Cardiac fibroblast (primary cell): ENCODE data around the gene C6orf163.
A peak's percentile ranks its signal among the peaks of the same experiment; 100 is the strongest.

Experiments used
- DNase-seq, 2 donors: peaks; one replicate each; pipeline versions ENCODE4 v3.0.0 to v3.0.0-alpha.2; 2010; ENCODE audit warnings: low read depth in 2 of 2
- H3K4me3 ChIP-seq, 2 donors: replicated peaks in 1 of 2; 1 replicate in 1 of 2; 2 replicates in 1 of 2; pipeline ENCODE4 v1.5.1; 2011; ENCODE audit warnings: low read depth in 2 of 2, low read length in 2 of 2, mild to moderate bottlenecking in 2 of 2, moderate library complexity in 1 of 2
- TF ChIP-seq, protein P1 (sequence below): IDR thresholded peaks from one replicate; pipeline ENCODE4 v1.5.1; 2011; ENCODE audit warnings: low read depth, mild to moderate bottlenecking, low read length, inconsistent platforms

The C6orf163 gene

DNA sequence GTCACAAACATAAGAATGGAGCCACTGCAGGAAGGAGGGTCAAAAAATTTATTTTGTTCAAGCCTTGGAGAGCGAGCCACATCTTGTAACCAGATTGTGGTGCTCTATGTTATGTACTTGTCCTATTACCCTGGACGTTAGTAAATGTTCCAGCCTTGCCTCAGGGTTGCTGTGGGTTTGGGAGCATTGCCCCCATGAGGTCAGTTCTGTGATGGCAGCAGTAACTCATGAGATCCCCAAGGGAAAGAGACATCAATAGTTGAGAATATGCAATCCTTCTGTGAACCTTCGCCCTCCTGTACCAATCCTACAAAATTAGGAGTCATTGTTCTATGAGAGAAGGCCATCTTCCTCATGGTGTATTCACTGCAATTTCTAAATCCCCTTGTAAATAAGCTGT, 46.7 kb downstream of the C6orf163 start:
- TF ChIP-seq, protein P1, sequence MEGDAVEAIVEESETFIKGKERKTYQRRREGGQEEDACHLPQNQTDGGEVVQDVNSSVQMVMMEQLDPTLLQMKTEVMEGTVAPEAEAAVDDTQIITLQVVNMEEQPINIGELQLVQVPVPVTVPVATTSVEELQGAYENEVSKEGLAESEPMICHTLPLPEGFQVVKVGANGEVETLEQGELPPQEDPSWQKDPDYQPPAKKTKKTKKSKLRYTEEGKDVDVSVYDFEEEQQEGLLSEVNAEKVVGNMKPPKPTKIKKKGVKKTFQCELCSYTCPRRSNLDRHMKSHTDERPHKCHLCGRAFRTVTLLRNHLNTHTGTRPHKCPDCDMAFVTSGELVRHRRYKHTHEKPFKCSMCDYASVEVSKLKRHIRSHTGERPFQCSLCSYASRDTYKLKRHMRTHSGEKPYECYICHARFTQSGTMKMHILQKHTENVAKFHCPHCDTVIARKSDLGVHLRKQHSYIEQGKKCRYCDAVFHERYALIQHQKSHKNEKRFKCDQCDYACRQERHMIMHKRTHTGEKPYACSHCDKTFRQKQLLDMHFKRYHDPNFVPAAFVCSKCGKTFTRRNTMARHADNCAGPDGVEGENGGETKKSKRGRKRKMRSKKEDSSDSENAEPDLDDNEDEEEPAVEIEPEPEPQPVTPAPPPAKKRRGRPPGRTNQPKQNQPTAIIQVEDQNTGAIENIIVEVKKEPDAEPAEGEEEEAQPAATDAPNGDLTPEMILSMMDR = peak; percentile 47
- peak; percentile 44 to 48 for DNase-seq
- H3K4me3 ChIP-seq = no peak overlapping the region

DNA sequence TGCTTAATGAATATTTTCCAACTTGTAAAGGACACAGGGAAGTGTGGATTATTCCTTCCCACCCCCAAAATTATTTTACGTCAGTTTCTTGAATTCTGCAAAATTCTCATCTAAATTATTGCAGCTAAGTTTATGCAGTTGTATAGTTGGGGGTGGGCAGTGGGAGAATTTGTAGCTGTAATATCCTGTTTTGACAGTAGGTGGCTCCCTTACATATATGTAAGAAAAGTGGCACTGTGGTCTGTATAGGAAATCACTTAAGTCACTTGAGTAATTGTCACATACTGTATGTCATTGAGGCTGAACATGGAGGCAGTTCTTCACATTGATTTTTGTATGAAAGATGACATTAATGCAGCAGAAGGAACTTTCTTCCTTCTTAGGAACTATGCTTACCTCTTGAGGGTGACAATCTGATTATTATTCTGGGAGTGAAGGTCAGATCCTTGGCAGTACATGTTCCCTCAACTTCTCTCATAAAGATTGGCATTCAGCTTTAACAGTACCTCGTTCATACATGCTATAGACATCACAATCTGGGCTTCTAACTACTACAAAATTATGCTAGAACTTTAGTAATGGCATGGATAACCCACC, 48.5 kb downstream of the C6orf163 start:
- no peak overlapping the region for H3K4me3 ChIP-seq
- TF ChIP-seq, protein P1 = peak; percentile 62
- DNase-seq = peak; percentile 81 to 82

DNA sequence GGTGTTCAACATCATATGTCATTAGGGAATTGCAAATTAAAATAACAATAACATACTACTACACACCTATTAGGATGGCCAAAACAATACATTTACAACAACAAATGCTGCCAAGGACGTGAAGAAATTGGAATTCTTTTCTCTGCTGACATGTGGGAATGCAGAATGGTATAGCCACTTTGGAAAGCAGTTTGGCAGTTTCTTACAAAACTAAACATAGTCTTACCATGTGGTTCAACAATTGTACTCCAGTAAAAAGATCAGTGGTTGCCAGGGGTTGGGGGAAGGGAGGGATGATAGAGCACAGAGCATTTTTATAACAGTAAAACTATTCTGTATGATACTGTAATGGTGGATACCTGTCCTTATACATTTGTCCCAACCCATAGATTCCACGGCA, 50.8 kb downstream of the C6orf163 start:
- H3K4me3 ChIP-seq = no peak overlapping the region
- DNase-seq = no peak
- TF ChIP-seq, protein P1 = no peak

DNA sequence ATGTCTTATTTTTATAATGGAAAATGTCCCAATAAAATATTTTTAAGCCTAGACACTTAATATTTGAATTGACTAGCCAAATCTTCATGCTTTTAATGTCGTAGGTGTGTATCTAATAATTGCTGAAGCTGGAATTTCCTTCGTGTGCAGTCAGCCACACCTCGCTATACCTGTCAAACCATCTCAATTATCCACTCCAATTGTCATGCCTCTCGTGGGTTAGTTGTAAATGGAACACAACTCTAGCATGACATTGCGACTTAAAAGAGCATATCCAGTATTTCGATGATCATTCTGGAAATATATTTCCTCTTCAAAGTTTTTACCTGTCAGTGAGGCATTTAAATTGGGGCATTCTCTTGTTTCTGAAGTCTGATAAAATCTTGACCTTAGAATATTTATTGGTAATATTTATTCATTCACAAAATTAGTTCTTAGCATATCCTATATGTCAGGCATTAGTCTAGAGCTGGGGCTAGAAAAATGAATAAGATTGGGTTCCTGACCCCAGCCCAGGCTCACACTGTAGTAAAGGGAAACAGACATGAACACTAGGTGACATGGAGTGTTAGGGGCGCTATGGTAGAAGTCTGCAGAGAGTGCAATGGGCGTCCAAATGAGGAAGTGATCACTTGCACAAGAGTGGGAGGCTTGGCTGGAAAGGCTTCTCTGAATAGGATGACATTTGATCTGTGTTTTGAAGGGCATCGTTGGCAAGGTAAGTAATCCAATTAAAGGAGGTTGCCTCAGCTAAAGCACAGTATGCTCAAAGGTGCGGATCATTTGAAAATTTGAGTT, 52.2 kb downstream of the C6orf163 start:
- TF ChIP-seq, protein P1 = no peak
- DNase-seq = no peak
- no peak overlapping the region for H3K4me3 ChIP-seq

DNA sequence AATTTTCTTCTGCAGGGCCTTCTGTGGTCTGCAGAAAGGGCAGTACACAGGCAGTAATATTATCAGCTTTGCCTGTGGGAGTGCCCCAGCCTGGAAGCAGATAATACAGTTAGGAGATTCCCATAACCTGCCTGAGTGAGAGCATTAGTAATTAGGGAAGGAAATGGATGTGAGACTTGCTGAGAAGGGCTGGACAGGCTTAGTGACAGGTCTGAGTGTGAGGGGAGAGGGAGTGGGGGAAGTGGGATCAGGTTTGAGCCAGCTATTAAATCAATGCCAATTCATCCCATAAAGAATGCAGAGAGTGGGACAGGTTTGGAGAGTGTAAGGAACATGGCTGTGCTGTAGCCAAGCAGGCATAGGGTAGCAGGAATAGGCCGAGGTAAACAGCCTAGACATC, 53.0 kb downstream of the C6orf163 start:
- TF ChIP-seq, protein P1 = no peak
- no peak overlapping the region for H3K4me3 ChIP-seq
- no peak for DNase-seq

GRCh38 chr6:87401832-87402231, 57.2 kb downstream of the C6orf163 start:
- DNase-seq = no peak
- TF ChIP-seq, protein P1 = no peak
- H3K4me3 ChIP-seq = no peak overlapping the region
